Cerebellar cortex (tissue), 1 donor: ENCODE data around the gene NLGN1.

Experiments used
- DNase-seq: peaks from one replicate; pipeline ENCODE4 v3.0.0-alpha.2; 2015; ENCODE audit warnings: low spot score

Gene NLGN1

GRCh38 chr3:173719585-173719984 lies 322.0 kb downstream of the NLGN1 start:
- no peak for DNase-seq

DNA sequence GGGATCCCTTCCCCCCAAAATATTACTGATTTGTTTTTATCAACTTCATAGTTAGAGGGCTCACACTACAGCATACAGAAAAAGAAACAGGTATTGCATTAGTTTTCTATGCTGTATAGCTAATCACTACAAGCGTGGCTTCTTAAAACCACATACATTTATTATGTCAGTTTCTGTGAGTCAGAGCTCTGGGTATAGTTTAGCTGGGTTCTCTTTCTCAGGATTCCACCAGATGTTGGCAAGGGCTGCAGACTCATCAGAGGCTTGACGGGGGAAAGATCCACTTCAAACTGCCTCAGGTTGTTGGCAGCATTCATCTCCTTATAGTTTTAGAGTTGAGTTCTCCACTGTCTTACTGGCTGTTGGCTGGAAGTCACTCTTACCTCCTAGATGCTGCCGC lies 328.0 kb downstream of the NLGN1 start:
- no peak for DNase-seq

DNA sequence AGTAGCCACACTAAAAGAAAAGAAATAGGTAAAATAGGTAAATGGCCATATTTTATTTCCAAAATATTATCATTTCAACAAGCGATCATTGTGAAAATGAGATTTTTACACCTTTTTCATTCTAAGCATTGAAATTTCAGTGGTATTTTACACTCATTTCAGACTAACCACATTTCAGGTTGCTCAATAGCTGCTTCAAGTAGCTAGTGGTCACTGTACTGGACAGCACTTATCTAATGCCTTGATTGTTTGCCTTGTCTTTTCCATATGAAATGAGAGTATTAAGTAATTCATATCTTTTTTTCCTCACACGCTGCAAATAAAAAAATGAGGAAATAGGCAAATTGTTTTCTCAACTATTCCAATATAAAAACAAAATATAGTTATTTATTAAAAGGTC lies 332.8 kb downstream of the NLGN1 start:
- no peak for DNase-seq

DNA sequence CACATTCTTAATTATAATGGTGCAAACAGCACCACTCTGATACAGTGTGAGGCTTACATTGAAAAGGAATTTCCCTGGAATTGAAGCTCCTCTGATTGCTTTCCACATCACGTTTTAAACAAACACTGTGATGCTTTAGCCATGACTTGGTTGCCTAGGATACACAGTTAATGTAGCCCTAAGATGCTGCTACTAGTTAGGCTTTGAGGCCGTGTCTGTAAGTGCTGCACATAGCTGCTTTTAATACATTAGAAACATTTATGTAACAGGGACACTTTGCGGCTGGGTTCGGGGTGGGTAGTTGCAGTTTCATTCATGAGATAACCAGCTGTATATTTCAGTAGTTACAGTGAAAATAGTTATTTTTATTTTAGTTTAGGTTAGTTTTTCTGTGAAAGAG lies 334.7 kb downstream of the NLGN1 start:
- peak; percentile 35 for DNase-seq

DNA sequence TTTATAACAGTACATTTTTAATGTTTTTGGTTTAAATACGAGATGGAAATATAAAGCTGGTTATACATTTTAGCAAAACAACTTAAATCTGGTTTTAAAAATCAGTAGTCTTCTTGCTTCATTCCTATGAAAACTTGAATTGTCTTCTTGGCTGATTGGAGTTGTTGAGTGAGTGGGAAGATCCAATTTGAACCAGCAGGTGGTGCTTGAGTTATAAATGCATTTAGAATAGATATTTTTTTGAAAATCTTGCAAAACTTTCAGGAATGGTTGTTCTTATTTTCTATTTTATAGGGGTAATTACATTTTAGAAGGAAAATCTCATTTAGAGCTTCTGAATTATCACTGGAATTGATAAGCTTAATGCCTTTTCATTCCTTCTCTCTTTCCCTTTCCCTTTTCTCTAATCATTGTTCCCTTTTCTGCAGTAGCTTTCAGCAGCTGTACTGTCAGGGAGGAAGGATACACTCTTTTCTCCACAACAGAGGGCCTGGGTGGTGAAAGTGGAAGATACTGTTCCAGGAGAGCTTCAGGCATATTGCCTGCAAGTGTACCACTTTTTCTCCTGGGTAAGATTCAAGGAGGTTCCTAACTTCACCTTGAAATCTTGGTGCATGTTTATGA lies 335.6 kb downstream of the NLGN1 start:
- DNase-seq = peak; percentile 28

GRCh38 chr3:173734473-173734872 lies 336.9 kb downstream of the NLGN1 start:
- no peak for DNase-seq

DNA sequence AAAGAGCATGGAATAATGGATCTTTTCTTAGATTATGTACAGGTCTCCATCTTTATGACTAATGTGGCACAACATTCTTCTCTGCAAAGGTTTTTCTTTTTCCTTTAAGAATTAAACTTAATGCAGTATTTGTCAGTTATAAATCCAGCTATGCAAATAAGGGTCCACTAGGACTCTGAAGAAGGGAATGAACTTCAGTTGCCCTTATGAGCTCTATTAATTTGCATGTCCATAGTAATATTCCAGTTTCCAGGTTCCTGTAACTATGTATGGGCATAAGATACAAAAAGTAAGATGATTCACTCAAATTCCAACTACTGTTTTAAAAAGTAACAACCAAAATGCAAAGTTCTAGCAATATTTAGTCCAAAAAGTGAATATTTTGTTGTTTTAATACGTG lies 337.4 kb downstream of the NLGN1 start:
- DNase-seq = no peak

- no peak for DNase-seq
Observed at GRCh38 chr3:173735841-173736240, 338.3 kb downstream of the NLGN1 start.

DNA sequence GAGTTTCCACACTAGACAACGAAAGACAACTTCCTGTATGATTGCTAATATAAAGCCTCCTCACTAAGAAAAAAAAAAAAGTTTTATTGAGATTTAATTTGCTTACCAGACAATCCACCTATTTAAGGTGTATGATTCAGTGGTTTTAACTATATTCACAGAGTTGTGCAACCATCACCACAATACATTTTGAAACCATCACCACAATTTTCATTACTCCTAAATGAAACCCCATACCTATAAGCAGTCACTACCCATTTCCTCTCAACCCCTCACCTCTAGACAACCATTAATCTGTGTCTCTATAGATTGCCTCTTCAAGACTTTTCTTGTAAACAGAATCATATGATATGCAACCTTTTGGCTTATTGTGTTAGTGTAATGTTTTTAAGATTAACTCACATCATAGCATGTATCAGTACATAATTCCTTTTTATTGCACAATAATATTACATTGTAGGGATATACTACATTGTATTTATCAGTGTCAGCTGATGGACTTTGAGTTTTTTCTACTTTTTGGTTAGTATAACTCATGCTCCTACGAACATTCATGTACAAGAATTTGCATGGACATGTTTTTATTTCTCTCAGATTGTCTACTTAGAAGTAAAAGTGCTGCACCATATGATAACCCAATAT lies 339.7 kb downstream of the NLGN1 start:
- no peak for DNase-seq

- DNase-seq = no peak
Observed at GRCh38 chr3:173739726-173740125, 342.2 kb downstream of the NLGN1 start.

DNA sequence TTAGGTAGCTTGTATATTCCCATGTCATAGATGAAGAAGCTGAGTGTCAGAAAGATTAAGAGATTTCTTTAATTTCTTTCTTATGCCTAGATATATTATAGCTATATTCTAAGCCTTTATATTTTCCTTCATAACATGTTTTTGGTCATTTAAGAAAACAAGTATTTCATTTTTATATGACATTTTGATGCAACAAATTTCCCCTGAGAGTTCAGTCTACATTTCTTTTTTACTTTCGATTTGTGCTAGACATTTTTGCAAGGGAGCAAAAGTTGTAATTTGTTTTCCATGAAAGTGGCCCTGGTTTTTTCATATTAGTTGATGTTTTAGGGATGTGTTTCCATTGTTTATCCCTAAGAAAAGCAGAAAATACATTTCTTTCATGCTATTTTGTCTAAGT lies 344.9 kb downstream of the NLGN1 start:
- DNase-seq = no peak

- DNase-seq = no peak
Observed at GRCh38 chr3:173743111-173743510, 345.6 kb downstream of the NLGN1 start.

GRCh38 chr3:173743516-173743915 lies 346.0 kb downstream of the NLGN1 start:
- DNase-seq = no peak

DNA sequence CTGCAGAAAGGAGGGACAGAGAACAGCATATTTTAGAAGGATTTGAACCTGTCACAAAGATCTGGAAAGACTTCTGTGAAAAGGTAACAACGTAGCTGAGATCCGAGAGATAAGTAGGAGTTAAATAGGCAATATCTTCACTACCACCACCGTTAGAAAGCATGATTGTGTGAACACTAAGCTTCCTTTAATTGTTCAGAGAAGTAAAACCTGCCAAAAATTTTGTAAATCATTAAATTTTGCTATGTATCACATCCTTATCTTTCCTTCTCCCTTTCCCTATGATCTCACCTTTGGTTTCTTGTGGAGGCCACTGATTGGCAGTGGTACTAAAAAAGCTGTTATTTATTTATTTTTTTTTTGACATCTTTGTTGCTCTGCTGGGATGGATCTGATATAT lies 346.9 kb downstream of the NLGN1 start:
- no peak for DNase-seq

DNA sequence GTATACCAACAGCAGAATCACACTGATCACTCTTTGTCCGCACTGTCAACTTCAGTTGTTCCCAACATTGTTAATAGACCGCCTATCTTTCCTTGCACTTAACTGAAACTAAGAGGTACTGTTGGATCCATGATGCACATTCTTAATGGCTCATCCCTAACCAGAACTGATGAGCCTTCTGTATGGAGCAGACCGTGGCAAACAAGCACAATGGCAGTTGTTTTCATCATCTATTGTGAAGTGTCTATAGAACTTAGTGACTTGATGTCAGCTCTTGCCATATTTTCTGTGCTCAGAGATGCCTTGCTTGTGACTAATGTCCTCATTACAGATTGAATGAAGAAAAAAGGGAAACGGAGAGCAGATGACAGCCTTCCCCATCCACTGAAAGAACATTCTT lies 347.4 kb downstream of the NLGN1 start:
- no peak for DNase-seq

GRCh38 chr3:173745952-173746682 lies 348.6 kb downstream of the NLGN1 start:
- no peak for DNase-seq

- no peak for DNase-seq
Observed at GRCh38 chr3:173747427-173747826, 349.9 kb downstream of the NLGN1 start.

- DNase-seq = no peak
Observed at GRCh38 chr3:173748105-173748504, 350.6 kb downstream of the NLGN1 start.

GRCh38 chr3:173750095-173750494 lies 352.6 kb downstream of the NLGN1 start:
- no peak for DNase-seq

- no peak for DNase-seq
Observed at GRCh38 chr3:173750591-173750990, 353.0 kb downstream of the NLGN1 start.

- no peak for DNase-seq
Observed at GRCh38 chr3:173753593-173753992, 356.0 kb downstream of the NLGN1 start.

GRCh38 chr3:173755161-173755560 lies 357.6 kb downstream of the NLGN1 start:
- no peak for DNase-seq

GRCh38 chr3:173761161-173761560 lies 363.6 kb downstream of the NLGN1 start:
- DNase-seq = peak; percentile 82
